ENCODE measurements around the gene GAS7.
"Not testable (repeated sequence)": the region's sequence is repeated elsewhere in the genome, so short reads cannot be mapped to it uniquely, and the experiment has no call there.

Gene GAS7

GRCh38 chr17:10102817-10103216, 95.6 kb downstream of the GAS7 start:
- Mint-ChIP-seq H3K36me3 (no peaks in the 10 kb centered on the region), H3K4me1 (peaks cover 23% of the 10 kb centered on the region), H3K27ac (no peak overlapping the region), H3K9me3 (no peaks in the 10 kb centered on the region), H3K4me3 (no peak overlapping the region)
- DNase-seq (ENCODE audit: low spot score in 2 of 2), result no peak
- no peak for ATAC-seq

GRCh38 chr17:10099051-10099571, 99.3 kb downstream of the GAS7 start:
- no peaks in the 10 kb centered on the region for H3K36me3 Mint-ChIP-seq
- peaks cover 19% of the 10 kb centered on the region for H3K4me1 Mint-ChIP-seq
- no peak for ATAC-seq
- H3K27ac Mint-ChIP-seq, result no peak overlapping the region
- no peaks in the 10 kb centered on the region for H3K9me3 Mint-ChIP-seq
- no peak for DNase-seq (ENCODE audit: low spot score in 2 of 2)
- no peak overlapping the region for H3K4me3 Mint-ChIP-seq

GRCh38 chr17:10096596-10096995, 101.8 kb downstream of the GAS7 start:
- Mint-ChIP-seq H3K36me3 (no peaks in the 10 kb centered on the region), H3K9me3 (peaks cover 3% of the 10 kb centered on the region), H3K4me1 (peaks cover 17% of the 10 kb centered on the region), H3K27ac (no peak overlapping the region), H3K4me3 (no peak overlapping the region)
- no peak for ATAC-seq
- DNase-seq (ENCODE audit: low spot score in 2 of 2), result no peak

- not testable (repeated sequence) for H3K36me3 Mint-ChIP-seq, H3K27ac Mint-ChIP-seq
- H3K4me1 Mint-ChIP-seq, result peaks cover 23% of the 10 kb centered on the region
These were observed 103.1 kb downstream of the GAS7 start for GRCh38 chr17:10095295-10095694.

GRCh38 chr17:10094797-10095196, 103.6 kb downstream of the GAS7 start:
- DNase-seq (ENCODE audit: low spot score in 2 of 2) (no peak), ATAC-seq (no peak)
- Mint-ChIP-seq H3K36me3 (no peaks in the 10 kb centered on the region), H3K4me1 (peaks cover 23% of the 10 kb centered on the region), H3K4me3 (no peak overlapping the region), H3K27ac (no peak overlapping the region), H3K9me3 (peaks cover 3% of the 10 kb centered on the region)

More at GRCh38 chr17:10095295-10095694, 103.1 kb downstream of the GAS7 start:
- not testable (repeated sequence) for DNase-seq (ENCODE audit: low spot score in 2 of 2); H3K9me3 Mint-ChIP-seq; ATAC-seq; H3K4me3 Mint-ChIP-seq

- H3K27ac Mint-ChIP-seq, result no peak overlapping the region
- no peak for DNase-seq (ENCODE audit: low spot score in 2 of 2)
- no peaks in the 10 kb centered on the region for H3K36me3 Mint-ChIP-seq
- H3K9me3 Mint-ChIP-seq, result peaks cover 3% of the 10 kb centered on the region
- H3K4me3 Mint-ChIP-seq, result no peak overlapping the region
- ATAC-seq, result no peak
- H3K4me1 Mint-ChIP-seq, result peaks cover 25% of the 10 kb centered on the region
These were observed 105.8 kb downstream of the GAS7 start for GRCh38 chr17:10092595-10092994.

GRCh38 chr17:10091046-10091445, 107.4 kb downstream of the GAS7 start:
- no peaks in the 10 kb centered on the region for H3K36me3 Mint-ChIP-seq
- ATAC-seq (no peak), DNase-seq (ENCODE audit: low spot score in 2 of 2) (no peak)

GRCh38 chr17:10089196-10089804, 109.1 kb downstream of the GAS7 start:
- H3K27ac Mint-ChIP-seq, result peak overlapping the region; percentile 59
- ATAC-seq, result no peak
- no peak overlapping the region for H3K4me3 Mint-ChIP-seq
- H3K36me3 Mint-ChIP-seq, result no peaks in the 10 kb centered on the region
- no peak for DNase-seq (ENCODE audit: low spot score in 2 of 2)
- peaks cover 28% of the 10 kb centered on the region for H3K4me1 Mint-ChIP-seq
- H3K9me3 Mint-ChIP-seq, result peaks cover 3% of the 10 kb centered on the region

More at GRCh38 chr17:10091046-10091445, 107.4 kb downstream of the GAS7 start:
- Mint-ChIP-seq H3K9me3 (peaks cover 3% of the 10 kb centered on the region), H3K4me1 (peaks cover 30% of the 10 kb centered on the region), H3K4me3 (no peak overlapping the region), H3K27ac (no peak overlapping the region)

GRCh38 chr17:10088444-10088843, 110.0 kb downstream of the GAS7 start:
- no peak overlapping the region for H3K4me3 Mint-ChIP-seq
- DNase-seq (ENCODE audit: low spot score in 2 of 2), result no peak
- peaks cover 28% of the 10 kb centered on the region for H3K4me1 Mint-ChIP-seq
- peaks cover 3% of the 10 kb centered on the region for H3K9me3 Mint-ChIP-seq
- peak overlapping the region; percentile 59 for H3K27ac Mint-ChIP-seq
- H3K36me3 Mint-ChIP-seq, result no peaks in the 10 kb centered on the region
- ATAC-seq, result no peak

GRCh38 chr17:10087355-10087754, 111.1 kb downstream of the GAS7 start:
- ATAC-seq, result no peak
- H3K4me3 Mint-ChIP-seq, result no peak overlapping the region
- peaks cover 34% of the 10 kb centered on the region for H3K4me1 Mint-ChIP-seq
- H3K36me3 Mint-ChIP-seq, result no peaks in the 10 kb centered on the region
- DNase-seq (ENCODE audit: low spot score in 2 of 2), result no peak
- no peaks in the 10 kb centered on the region for H3K9me3 Mint-ChIP-seq
- peak overlapping the region; percentile 74 for H3K27ac Mint-ChIP-seq

GRCh38 chr17:10083864-10084263, 114.5 kb downstream of the GAS7 start:
- H3K4me1 Mint-ChIP-seq, result peaks cover 54% of the 10 kb centered on the region
- DNase-seq (ENCODE audit: low spot score in 2 of 2), result no peak
- no peak for ATAC-seq
- peaks cover 6% of the 10 kb centered on the region for H3K9me3 Mint-ChIP-seq
- no peak overlapping the region for H3K4me3 Mint-ChIP-seq
- no peak overlapping the region for H3K27ac Mint-ChIP-seq
- peaks cover 7% of the 10 kb centered on the region for H3K36me3 Mint-ChIP-seq

- Mint-ChIP-seq H3K4me3 (no peak overlapping the region), H3K36me3 (peaks cover 7% of the 10 kb centered on the region), H3K4me1 (peaks cover 64% of the 10 kb centered on the region), H3K27ac (no peak overlapping the region), H3K9me3 (peaks cover 6% of the 10 kb centered on the region)
- ATAC-seq (peak; percentile 94), DNase-seq (ENCODE audit: low spot score in 2 of 2) (no peak)
These were observed 115.6 kb downstream of the GAS7 start for GRCh38 chr17:10082795-10083194.

- Mint-ChIP-seq H3K9me3 (peaks cover 10% of the 10 kb centered on the region), H3K4me3 (peak overlapping the region; percentile 18)
These were observed 116.7 kb downstream of the GAS7 start for GRCh38 chr17:10081571-10082169.

GRCh38 chr17:10077561-10078299, 120.7 kb downstream of the GAS7 start:
- no peak overlapping the region for H3K4me3 Mint-ChIP-seq
- H3K4me1 Mint-ChIP-seq, result peaks cover 45% of the 10 kb centered on the region
- H3K9me3 Mint-ChIP-seq, result peaks cover 10% of the 10 kb centered on the region
- peak overlapping the region; percentile 9 for H3K27ac Mint-ChIP-seq
- DNase-seq (ENCODE audit: low spot score in 2 of 2) (no peak), ATAC-seq (no peak)
- peaks cover 7% of the 10 kb centered on the region for H3K36me3 Mint-ChIP-seq

More at GRCh38 chr17:10081571-10082169, 116.7 kb downstream of the GAS7 start:
- H3K36me3 Mint-ChIP-seq, result peaks cover 7% of the 10 kb centered on the region
- H3K4me1 Mint-ChIP-seq, result peaks cover 59% of the 10 kb centered on the region
- peak overlapping the region; percentile 83 for H3K27ac Mint-ChIP-seq
- ATAC-seq, result peak; percentile 63
- DNase-seq (ENCODE audit: low spot score in 2 of 2), result no peak

GRCh38 chr17:10075919-10076318, 122.5 kb downstream of the GAS7 start:
- Mint-ChIP-seq H3K36me3 (no peaks in the 10 kb centered on the region), H3K4me1 (peaks cover 30% of the 10 kb centered on the region)

More at GRCh38 chr17:10075919-10076318, 122.5 kb downstream of the GAS7 start:
- no peak overlapping the region for H3K4me3 Mint-ChIP-seq
- H3K27ac Mint-ChIP-seq, result no peak overlapping the region
- peaks cover 10% of the 10 kb centered on the region for H3K9me3 Mint-ChIP-seq
- DNase-seq (ENCODE audit: low spot score in 2 of 2) (no peak), ATAC-seq (no peak)
